ENCODE data around the gene IFT74.

IFT74 gene

DNA sequence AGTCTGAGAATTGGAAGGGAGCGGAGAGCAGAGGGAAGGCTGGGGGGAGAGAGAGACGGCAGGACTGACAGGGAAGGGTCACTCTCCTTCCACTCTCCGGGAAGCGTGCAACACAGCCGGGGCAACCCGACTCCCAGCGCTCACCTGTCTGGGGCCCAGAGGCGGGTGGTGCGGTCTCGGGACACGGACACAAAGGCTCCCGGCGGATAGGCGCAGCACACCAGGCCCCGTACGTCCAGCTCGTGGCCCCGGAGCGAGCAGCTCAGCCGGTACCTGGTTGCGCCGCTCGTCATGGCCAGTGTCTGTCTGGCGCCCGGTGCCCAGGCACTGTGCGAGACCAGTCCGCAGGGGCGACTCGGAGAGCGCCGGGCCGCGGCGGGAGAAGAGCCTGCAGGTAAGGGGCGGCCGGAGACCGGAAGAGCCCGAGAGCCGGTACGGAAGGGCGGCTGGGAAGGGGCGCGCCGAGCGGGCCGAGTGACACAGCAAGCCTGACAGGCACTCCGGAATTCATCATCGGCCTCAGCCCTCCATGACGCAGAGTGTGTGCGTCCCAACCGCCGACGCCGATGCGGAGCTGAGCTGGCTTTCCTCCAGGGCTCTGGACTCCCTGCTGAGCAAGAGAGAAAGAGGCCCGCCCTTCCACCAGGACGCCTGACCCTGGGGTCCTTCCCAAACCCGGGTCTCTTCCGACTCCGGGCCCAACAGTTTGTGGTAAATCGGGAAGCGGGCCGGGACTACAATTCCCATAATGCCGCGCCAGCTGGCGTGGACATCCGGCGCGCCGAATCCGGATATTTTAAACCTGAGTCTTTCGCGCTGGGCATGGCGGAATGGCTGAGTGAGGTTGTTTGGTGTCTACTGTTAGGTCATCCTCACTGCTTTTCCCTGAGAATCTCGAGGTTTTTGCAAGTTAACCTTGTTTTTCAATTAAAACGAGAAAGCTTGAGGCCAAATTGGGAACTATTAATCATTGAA, 9.2 kb upstream of the IFT74 start, which contains the start of gene PLAA:
Gene PLAA, minus strand, starts transcription at position 490 of the 975 bp plus-strand sequence. Its CDS starts 197 bp downstream, at position 293.
- ChIA-PET POLR2A (interaction anchor here (1.0 to 2.7 kb wide), 4 partner anchors 9 to 54 kb away, joined by 3 to 20 read pairs (median 10); partner anchors contain the start of genes CAAP1 and IFT74), CTCF (no interaction called here)
- peak; percentile 81 for DNase-seq (ENCODE audit: extremely low spot score)
- TF ChIP-seq L3MBTL2 (conservative IDR thresholded peaks at IDR 0.05) (no peak), LEF1 (IDR thresholded peaks at IDR 0.05; ENCODE audit: borderline replicate concordance) (no peak), SUZ12 (IDR thresholded peaks at IDR 0.05) (no peak), FOXM1 (IDR thresholded peaks at IDR 0.05; ENCODE audit: borderline replicate concordance) (no peak), ELF4 (IDR thresholded peaks at IDR 0.05) (peak; percentile 8), ARNT (IDR thresholded peaks at IDR 0.05) (no peak), NFRKB (IDR thresholded peaks at IDR 0.05) (no peak)
- TF ChIP-seq, protein P1, sequence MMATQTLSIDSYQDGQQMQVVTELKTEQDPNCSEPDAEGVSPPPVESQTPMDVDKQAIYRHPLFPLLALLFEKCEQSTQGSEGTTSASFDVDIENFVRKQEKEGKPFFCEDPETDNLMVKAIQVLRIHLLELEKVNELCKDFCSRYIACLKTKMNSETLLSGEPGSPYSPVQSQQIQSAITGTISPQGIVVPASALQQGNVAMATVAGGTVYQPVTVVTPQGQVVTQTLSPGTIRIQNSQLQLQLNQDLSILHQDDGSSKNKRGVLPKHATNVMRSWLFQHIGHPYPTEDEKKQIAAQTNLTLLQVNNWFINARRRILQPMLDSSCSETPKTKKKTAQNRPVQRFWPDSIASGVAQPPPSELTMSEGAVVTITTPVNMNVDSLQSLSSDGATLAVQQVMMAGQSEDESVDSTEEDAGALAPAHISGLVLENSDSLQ (IDR thresholded peaks at IDR 0.05), result peak; percentile 93

DNA sequence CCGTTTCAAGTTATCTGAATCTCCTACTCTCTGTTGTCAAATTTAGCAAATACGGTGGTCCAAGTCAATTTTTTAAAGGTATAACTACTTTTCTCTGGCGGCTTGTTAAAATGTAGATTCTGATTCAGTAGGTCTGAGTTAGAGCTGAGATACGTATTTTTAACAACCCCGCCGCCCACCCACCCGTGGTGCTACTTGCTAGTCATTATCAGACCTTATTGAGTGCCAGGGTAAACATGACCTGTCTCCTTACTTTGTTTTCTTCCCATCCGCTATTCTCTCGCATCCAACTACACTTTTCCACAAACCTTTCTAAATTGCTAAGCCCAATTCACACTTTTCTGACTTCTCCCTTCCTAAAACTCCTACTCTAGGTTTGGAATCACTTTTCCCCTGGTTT, 8.5 kb upstream of the IFT74 start:
- TF ChIP-seq HDGF (IDR thresholded peaks at IDR 0.05; ENCODE audit: borderline replicate concordance) (no peak), BHLHE40 (IDR thresholded peaks at IDR 0.05; ENCODE audit: borderline replicate concordance) (no peak), ELF4 (IDR thresholded peaks at IDR 0.05) (no peak), L3MBTL2 (conservative IDR thresholded peaks at IDR 0.05) (no peak), CTBP1 (IDR thresholded peaks at IDR 0.05; ENCODE audit: borderline replicate concordance) (no peak), TARDBP (IDR thresholded peaks at IDR 0.05) (no peak), ARNT (IDR thresholded peaks at IDR 0.05) (no peak), ZNF384 (IDR thresholded peaks at IDR 0.05) (no peak)
- TF ChIP-seq, protein P1 (IDR thresholded peaks at IDR 0.05), result no peak
- DNase-seq (ENCODE audit: extremely low spot score), result no peak
- POLR2A ChIA-PET, result interaction anchor here (1.0 to 2.7 kb wide), 4 partner anchors 8 to 55 kb away, joined by 3 to 20 read pairs (median 10); partner anchors contain the start of genes CAAP1 and IFT74
- CTCF ChIA-PET, result no interaction called here

DNA sequence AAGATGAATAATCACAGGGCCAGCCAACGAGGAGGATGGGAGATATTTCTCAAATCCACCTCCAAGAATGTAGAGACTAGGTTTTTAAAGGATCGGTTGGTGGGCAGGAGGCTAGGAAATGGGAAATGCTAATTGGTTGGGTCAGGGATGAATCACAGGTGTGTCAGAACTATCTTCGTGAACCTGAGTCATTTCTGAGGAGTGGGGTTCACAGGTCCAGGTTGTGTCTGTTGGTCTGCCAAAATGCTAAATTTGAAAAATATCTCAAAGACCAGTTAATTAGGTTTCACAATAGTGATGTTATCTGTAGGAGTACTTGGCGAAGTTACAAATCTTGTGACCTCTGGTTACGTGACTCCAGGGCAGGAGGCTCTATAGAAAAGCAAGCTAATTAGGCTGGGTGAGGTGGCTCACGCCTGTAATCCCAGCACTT, 6.6 kb upstream of the IFT74 start:
- ChIA-PET CTCF (no interaction called here), POLR2A (no interaction called here)
- no peak for TF ChIP-seq ELF4 (IDR thresholded peaks at IDR 0.05)
- TF ChIP-seq L3MBTL2 (conservative IDR thresholded peaks at IDR 0.05), result no peak
- no peak for TF ChIP-seq FOXM1 (IDR thresholded peaks at IDR 0.05; ENCODE audit: borderline replicate concordance)
- no peak for TF ChIP-seq FOXA1 (IDR thresholded peaks at IDR 0.05)
- TF ChIP-seq HDGF (IDR thresholded peaks at IDR 0.05; ENCODE audit: borderline replicate concordance), result no peak
- TF ChIP-seq CTBP1 (IDR thresholded peaks at IDR 0.05; ENCODE audit: borderline replicate concordance), result no peak
- TF ChIP-seq SP1 (IDR thresholded peaks at IDR 0.05), result no peak
- no peak for TF ChIP-seq TARDBP (IDR thresholded peaks at IDR 0.05)
- no peak for TF ChIP-seq ARNT (IDR thresholded peaks at IDR 0.05)
- TF ChIP-seq, protein P1 (IDR thresholded peaks at IDR 0.05), result no peak
- no peak for TF ChIP-seq NFRKB (IDR thresholded peaks at IDR 0.05)
- TF ChIP-seq FOXK2 (IDR thresholded peaks at IDR 0.05), result no peak
- TF ChIP-seq ZNF384 (IDR thresholded peaks at IDR 0.05), result no peak
- TF ChIP-seq LEF1 (IDR thresholded peaks at IDR 0.05; ENCODE audit: borderline replicate concordance), result no peak
- TF ChIP-seq BHLHE40 (IDR thresholded peaks at IDR 0.05; ENCODE audit: borderline replicate concordance), result no peak
- DNase-seq (ENCODE audit: extremely low spot score), result no peak

DNA sequence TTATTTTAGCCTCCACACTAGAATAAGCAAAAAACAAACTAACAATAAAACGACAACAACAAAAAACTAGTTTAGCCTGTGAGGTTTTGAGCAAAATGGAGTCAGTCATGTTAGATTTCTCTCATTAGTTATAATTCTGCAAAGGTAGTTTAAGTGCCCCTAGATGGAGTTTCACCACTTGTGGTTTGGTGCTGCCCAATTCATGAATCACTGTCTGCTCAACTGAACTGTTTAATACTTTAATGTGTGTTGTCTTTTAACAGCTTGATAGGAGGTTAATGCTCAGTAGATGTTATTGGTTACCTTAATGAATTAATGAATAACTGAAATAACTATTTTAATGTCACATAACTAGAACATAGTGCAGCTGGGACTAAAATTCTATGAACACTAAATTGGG, 5.7 kb upstream of the IFT74 start:
- no peak for DNase-seq (ENCODE audit: extremely low spot score)
- ChIA-PET POLR2A (no interaction called here), CTCF (no interaction called here)
- TF ChIP-seq FOXM1 (IDR thresholded peaks at IDR 0.05; ENCODE audit: borderline replicate concordance), result no peak
- TF ChIP-seq, protein P1 (IDR thresholded peaks at IDR 0.05), result 0 out of 2 replicates have a peak, but pooled peaks have one; percentile 17

DNA sequence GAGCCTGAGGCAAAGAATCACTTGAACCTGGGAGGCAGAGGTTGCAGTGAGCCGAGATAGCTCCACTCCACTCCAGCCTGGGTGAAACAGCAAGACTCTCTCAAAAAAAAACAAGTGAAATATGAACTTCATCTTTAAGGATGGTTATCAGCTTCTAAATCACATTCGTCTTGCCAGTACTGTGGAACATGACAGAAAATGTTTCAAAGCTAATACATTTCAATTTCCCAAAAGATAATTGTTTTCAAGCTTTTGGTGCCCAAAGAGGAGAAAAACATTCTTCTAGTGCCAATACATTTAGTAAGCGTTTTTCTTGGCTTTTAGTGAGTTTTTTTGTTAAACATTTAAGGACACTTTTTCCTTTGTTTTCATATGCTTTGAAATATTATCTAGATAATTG, 4.4 kb upstream of the IFT74 start:
- ChIA-PET POLR2A (no interaction called here), CTCF (no interaction called here)

More for the DNA sequence above, 4.4 kb upstream of the IFT74 start:
- no peak for TF ChIP-seq FOXK2 (IDR thresholded peaks at IDR 0.05)
- TF ChIP-seq, protein P1 (IDR thresholded peaks at IDR 0.05), result no peak
- no peak for TF ChIP-seq SP1 (IDR thresholded peaks at IDR 0.05)
- no peak for TF ChIP-seq FOXM1 (IDR thresholded peaks at IDR 0.05; ENCODE audit: borderline replicate concordance)
- no peak for TF ChIP-seq L3MBTL2 (conservative IDR thresholded peaks at IDR 0.05)
- no peak for TF ChIP-seq HDGF (IDR thresholded peaks at IDR 0.05; ENCODE audit: borderline replicate concordance)
- DNase-seq (ENCODE audit: extremely low spot score), result no peak

All from HEK293T (cell line).